Measurements from ENCODE around the gene NACC2. TPM values are rescaled to one million over a fixed set of nuclear protein-coding genes. Genes with fewer than 3 reads are reported as not detected.

Gene NACC2
- total RNA-seq, 1 donor from 2014 or later = 4.5 TPM

- peaks cover 45% of the 10 kb centered on the region for H3F3A ChIP-seq (ENCODE audit: low read depth)
- H3K4me1 ChIP-seq = peaks cover 48% of the 10 kb centered on the region
- no peak overlapping the region for H3K4me2 ChIP-seq
- Mint-ChIP-seq H3K4me1 (peaks cover 34% of the 10 kb centered on the region), H3K27me3 (ENCODE audit: insufficient read depth, low read depth) (no peaks in the 10 kb centered on the region), H3K36me3 (no peaks in the 10 kb centered on the region), H3K9me3 (no peaks in the 10 kb centered on the region), H3K4me3 (no peak overlapping the region), H3K27ac (peak overlapping the region; percentile 42)
- no peaks in the 10 kb centered on the region for H3K79me2 ChIP-seq (ENCODE audit: low read depth)
- no peak overlapping the region for H3K9ac ChIP-seq
- DNase-seq (ENCODE audit: low spot score) = no peak
- H4K20me1 ChIP-seq (ENCODE audit: low read depth) = no peaks in the 10 kb centered on the region
- H3K27ac ChIP-seq = no peak overlapping the region
- H3K36me3 ChIP-seq = no peaks in the 10 kb centered on the region
- H3K9me3 ChIP-seq (ENCODE audit: low read depth) = no peaks in the 10 kb centered on the region
- H2AFZ ChIP-seq (replicated peaks) = no peak overlapping the region
- no peaks in the 10 kb centered on the region for H3K27me3 ChIP-seq
- H3K4me3 ChIP-seq = no peak overlapping the region
- TF ChIP-seq EZH2phosphoT487 (IDR thresholded peaks at IDR 0.05) (no peak), CTCF (IDR thresholded peaks at IDR 0.05) (peak; percentile 6), EZH2 (IDR thresholded peaks at IDR 0.05) (no peak)
These were observed 105.9 kb downstream of the NACC2 start for GRCh38 chr9:135989157-135989556.

- Mint-ChIP-seq H3K36me3 (no peaks in the 10 kb centered on the region), H3K4me1 (peaks cover 32% of the 10 kb centered on the region), H3K4me3 (no peak overlapping the region), H3K27me3 (ENCODE audit: insufficient read depth, low read depth) (no peaks in the 10 kb centered on the region), H3K27ac (no peak overlapping the region), H3K9me3 (no peaks in the 10 kb centered on the region)
- H3K9ac ChIP-seq = no peak overlapping the region
- no peak overlapping the region for H3K4me3 ChIP-seq
- peaks cover 40% of the 10 kb centered on the region for H3F3A ChIP-seq (ENCODE audit: low read depth)
- no peak for DNase-seq (ENCODE audit: low spot score)
- no peaks in the 10 kb centered on the region for H3K79me2 ChIP-seq (ENCODE audit: low read depth)
- no peaks in the 10 kb centered on the region for H3K36me3 ChIP-seq
- no peaks in the 10 kb centered on the region for H3K27me3 ChIP-seq
- no peak overlapping the region for H3K27ac ChIP-seq
- no peaks in the 10 kb centered on the region for H4K20me1 ChIP-seq (ENCODE audit: low read depth)
- no peaks in the 10 kb centered on the region for H3K9me3 ChIP-seq (ENCODE audit: low read depth)
- TF ChIP-seq EZH2phosphoT487 (IDR thresholded peaks at IDR 0.05) = no peak
- no peak overlapping the region for H3K4me2 ChIP-seq
- peaks cover 42% of the 10 kb centered on the region for H3K4me1 ChIP-seq
- H2AFZ ChIP-seq (replicated peaks) = no peak overlapping the region
These were observed 106.6 kb downstream of the NACC2 start for GRCh38 chr9:135988493-135988892.

- TF ChIP-seq EZH2phosphoT487 (IDR thresholded peaks at IDR 0.05) (no peak), EZH2 (IDR thresholded peaks at IDR 0.05) (no peak), CTCF (IDR thresholded peaks at IDR 0.05) (no peak)
- peaks cover 36% of the 10 kb centered on the region for H3K4me1 ChIP-seq
- H3K4me3 Mint-ChIP-seq = no peak overlapping the region
These were observed 107.2 kb downstream of the NACC2 start for GRCh38 chr9:135987838-135988404.

GRCh38 chr9:135986605-135987004 is 108.5 kb downstream of the NACC2 start:
- Histone ChIP-seq H3K4me2 (no peak overlapping the region), H3K27ac (no peak overlapping the region)

More at GRCh38 chr9:135987838-135988404, 107.2 kb downstream of the NACC2 start:
- H3K9me3 Mint-ChIP-seq = no peaks in the 10 kb centered on the region
- H3K4me1 Mint-ChIP-seq = peaks cover 31% of the 10 kb centered on the region
- Histone ChIP-seq H3K9ac (no peak overlapping the region), H4K20me1 (ENCODE audit: low read depth) (no peaks in the 10 kb centered on the region), H3K4me3 (no peak overlapping the region), H3K9me3 (ENCODE audit: low read depth) (no peaks in the 10 kb centered on the region), H2AFZ (replicated peaks) (no peak overlapping the region), H3K4me2 (no peak overlapping the region), H3F3A (ENCODE audit: low read depth) (peaks cover 38% of the 10 kb centered on the region), H3K27ac (no peak overlapping the region), H3K27me3 (no peaks in the 10 kb centered on the region), H3K79me2 (ENCODE audit: low read depth) (no peaks in the 10 kb centered on the region), H3K36me3 (no peaks in the 10 kb centered on the region)
- no peaks in the 10 kb centered on the region for H3K27me3 Mint-ChIP-seq (ENCODE audit: insufficient read depth, low read depth)
- H3K36me3 Mint-ChIP-seq = no peaks in the 10 kb centered on the region
- no peak for DNase-seq (ENCODE audit: low spot score)
- no peak overlapping the region for H3K27ac Mint-ChIP-seq

More at GRCh38 chr9:135986605-135987004, 108.5 kb downstream of the NACC2 start:
- DNase-seq (ENCODE audit: low spot score) = no peak
- H3K9me3 Mint-ChIP-seq = no peaks in the 10 kb centered on the region
- H3K9ac ChIP-seq = no peak overlapping the region
- H3K4me3 Mint-ChIP-seq = no peak overlapping the region
- H2AFZ ChIP-seq (replicated peaks) = no peak overlapping the region
- H3K79me2 ChIP-seq (ENCODE audit: low read depth) = no peaks in the 10 kb centered on the region
- TF ChIP-seq EZH2phosphoT487 (IDR thresholded peaks at IDR 0.05) (no peak), EZH2 (IDR thresholded peaks at IDR 0.05) (no peak), CTCF (IDR thresholded peaks at IDR 0.05) (no peak)
- no peaks in the 10 kb centered on the region for H3K27me3 ChIP-seq
- H3F3A ChIP-seq (ENCODE audit: low read depth) = peaks cover 28% of the 10 kb centered on the region
- H3K4me3 ChIP-seq = no peak overlapping the region
- H3K36me3 Mint-ChIP-seq = no peaks in the 10 kb centered on the region
- no peaks in the 10 kb centered on the region for H3K27me3 Mint-ChIP-seq (ENCODE audit: insufficient read depth, low read depth)
- peaks cover 23% of the 10 kb centered on the region for H3K4me1 ChIP-seq
- peak overlapping the region; percentile 76 for H3K27ac Mint-ChIP-seq
- no peaks in the 10 kb centered on the region for H3K9me3 ChIP-seq (ENCODE audit: low read depth)
- H4K20me1 ChIP-seq (ENCODE audit: low read depth) = no peaks in the 10 kb centered on the region
- no peaks in the 10 kb centered on the region for H3K36me3 ChIP-seq
- H3K4me1 Mint-ChIP-seq = peaks cover 25% of the 10 kb centered on the region

Data from neural progenitor cell (in vitro differentiated cells).